Amniotic epithelial cell (primary cell): ENCODE results near the gene ADAT3.
"Not testable (repeated sequence)": the region's sequence is repeated elsewhere in the genome, so short reads cannot be mapped to it uniquely, and the experiment has no call there.

ENCODE experiments used
- DNase-seq: peaks from one replicate; pipeline ENCODE4 v3.0.0-alpha.2; 2010; ENCODE audit warnings: low read depth

The ADAT3 gene

DNA sequence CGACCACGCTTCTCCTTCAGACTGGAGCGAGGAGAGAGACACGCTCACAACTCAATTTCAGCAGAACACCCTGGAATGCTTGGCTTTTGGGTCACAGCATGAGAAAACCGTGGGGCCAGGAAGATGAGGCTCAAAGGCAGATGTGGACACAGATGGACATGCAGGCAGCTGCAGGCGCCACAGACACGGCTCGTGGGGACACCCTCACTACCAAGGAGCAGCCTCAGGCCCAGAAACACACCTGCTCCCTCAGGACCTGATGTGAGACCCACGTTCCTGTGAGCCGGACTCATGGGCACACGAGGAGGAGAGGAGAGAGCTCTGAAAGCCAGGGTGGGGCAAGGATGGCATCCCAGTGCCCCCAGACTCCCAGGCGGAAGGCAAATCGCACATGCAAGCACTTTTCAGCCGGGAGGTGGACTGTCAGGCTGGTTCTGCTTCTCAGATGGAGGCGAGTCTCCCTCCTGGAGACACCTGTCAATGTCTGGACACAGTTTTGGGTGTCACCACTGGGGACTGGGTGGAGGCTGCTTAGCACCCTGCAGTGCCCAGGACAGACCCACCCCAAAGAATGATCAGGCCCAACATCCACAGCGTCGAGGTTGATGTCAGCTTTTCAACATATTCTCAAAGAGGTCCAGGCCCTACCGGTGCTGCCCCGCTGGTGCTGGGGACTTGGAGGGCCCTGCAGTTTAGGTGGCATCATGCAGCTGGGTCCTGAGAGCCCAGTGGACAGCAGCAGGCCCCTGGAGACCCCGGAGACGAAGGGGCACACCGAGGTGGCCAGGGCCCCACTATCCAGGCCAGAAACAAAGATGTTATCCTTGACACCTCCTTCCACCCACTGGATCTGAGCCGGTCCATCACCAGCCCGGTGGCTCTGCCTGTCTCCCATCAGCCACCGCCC lies 22.2 kb upstream of the ADAT3 start:
- DNase-seq = no peak

DNA sequence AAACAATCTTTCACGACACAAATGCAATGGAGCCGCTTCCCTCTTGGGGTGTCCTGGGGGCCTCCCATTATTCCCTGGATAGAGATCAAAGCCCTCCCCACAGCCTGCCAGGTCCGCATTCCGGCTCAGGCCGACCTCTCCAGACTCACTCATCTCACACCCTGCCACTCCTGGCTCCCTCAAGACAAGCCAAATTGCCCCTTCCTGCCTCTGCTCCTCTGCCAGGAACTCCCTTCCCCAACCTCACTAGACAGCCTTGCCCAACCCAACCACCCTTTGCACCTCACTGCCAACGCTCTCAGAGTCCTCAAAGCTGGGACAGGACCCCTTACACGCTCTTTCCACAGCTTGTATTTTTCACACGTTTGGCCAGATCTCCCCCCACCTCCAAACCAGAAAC lies 21.4 kb upstream of the ADAT3 start:
- no peak for DNase-seq

DNA sequence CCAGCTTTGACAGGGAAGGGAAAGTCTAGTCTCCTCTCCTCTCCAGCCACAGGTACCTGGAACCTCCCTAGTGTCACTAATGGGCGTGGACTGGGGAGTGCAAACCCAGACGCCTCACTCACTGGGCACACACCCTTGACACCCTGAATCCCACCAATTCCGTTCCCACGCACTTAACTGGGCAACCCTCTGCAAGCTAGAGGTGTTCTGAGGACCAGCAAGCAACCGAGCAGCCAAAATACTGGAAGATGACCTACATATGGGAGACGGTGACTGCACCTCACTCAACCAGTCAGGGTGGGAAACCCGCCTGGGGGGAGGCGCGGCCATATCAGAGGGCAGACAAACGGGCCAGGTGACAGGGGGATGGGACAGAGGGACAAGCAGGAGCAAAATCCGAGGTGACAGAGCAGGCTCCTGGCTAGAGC lies 20.9 kb upstream of the ADAT3 start:
- DNase-seq = no peak

DNA sequence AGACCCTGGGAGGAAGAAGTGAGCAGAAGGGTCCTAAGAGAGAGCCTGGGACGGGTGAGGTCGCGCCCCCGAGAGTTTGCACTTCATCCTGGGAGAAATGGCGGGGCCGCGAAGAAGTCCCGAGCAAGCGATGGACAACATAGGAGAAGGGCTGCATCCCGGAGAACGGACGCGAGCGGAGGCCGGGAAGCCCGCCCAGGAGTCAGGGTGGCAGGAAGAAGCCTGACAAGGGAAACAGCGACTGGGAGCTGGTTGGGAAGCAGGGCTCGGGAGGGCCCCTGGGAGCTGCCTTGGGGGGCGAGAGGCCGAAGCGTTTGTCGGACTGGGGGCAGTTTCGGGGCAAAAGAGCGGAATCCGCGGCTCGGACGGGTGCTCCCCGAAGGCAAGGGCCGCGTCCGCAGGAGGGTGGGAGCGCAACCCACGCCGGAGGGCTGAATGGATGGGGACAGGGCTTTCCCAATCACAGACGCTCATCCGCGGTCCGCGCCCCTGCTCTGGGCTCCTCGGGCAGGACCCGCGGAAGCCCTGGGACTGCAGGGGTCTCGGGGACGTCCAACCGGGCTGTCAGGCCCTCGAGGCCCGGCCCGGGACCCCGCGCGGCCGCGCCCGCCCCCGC lies 20.4 kb upstream of the ADAT3 start:
- no peak for DNase-seq

DNA sequence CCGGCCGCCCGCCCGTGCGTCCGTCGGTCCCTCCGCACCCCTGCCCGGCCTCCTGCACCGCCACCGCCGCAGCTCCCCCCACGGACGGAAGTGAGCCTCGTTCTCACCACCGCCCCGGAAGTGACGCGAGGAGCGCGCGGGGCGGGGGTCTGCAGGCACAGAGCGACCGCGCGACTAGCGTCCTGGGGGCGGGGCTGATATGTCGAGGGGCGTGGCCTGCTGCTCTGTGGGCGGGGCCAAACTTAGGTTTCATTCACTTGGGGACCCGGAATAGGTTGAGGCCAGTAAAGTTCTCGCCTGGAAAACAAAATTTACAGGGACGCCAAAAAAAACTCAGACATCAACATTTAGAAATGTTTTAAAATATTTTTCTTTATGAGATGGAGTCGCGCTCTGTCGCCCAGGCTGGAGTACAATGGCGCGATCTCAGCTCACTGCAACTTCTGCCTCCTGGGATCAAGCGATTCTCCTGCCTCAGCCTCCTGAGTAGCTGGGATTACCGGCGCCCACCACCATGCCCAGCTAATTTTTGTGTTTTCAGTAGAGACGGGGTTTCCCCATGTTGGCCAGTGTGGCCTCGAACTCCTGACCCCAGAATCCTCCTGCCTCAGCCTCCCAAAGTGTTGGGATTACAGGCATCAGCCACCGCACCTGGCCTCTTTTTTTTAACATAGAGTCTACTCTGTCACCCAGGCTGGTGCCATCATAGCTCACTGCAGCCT lies 19.6 kb upstream of the ADAT3 start, which contains the start of gene ABHD17A:
ABHD17A (minus strand) TSS at position 99 of the 722 bp plus-strand sequence. CDS start 3,930 bp downstream, outside the sequence.
- peak; percentile 85 for DNase-seq

DNA sequence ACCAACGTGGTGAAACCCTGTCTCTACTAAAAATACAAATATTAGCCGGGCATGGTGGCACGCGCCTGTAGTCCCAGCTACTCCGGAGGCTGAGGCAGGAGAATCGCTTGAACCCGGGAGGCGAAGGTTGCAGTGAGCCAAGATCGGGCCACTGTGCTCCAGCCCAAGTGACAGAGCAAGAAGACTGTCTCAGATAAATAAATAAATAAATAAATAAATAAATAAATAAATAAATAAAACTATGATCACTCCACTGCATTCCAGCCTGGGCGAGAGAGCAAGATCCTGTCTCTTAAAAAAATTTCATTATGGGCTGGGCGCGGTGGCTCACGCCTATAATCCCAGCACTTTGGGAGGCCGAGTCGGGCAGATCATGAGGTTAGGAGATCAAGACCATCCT lies 18.8 kb upstream of the ADAT3 start:
- not testable (repeated sequence) for DNase-seq

DNA sequence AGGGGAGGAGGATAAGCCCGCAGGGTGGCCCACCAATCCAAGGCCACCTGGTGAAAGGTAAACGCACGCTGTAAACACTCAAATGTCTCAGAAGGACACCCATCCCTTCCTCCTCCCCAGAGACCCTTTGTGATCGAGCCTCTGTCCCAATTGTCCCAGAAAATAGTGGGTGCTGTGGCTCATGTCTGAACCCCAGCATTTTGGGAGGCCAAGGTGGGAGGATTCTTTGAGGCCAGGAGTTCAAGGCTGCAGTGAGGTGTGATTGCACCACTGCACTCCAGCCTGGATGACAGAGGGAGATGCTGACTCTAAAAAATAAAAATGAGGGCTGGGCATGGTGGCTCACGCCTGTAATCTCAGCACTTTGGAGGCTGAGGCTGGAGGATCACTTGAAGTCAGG lies 16.8 kb upstream of the ADAT3 start:
- no peak for DNase-seq

DNA sequence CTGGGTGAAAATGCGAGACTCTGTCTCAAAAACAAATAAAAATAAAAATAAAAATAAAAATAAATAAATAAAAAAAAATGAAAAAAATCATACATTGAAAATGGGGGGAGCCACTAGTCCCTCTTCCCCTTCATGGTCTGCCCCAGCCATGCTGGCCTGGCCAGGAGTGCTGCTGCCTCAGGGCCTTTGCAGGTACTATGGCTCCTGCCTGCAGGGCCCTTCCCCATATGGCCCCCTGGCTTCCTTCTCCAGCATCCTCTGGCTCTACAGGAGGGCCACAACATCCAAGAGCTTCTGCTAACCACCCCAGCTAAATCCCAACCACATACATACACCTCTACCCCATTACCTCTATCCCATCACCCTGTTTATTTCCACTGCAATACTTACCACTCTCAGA lies 15.3 kb upstream of the ADAT3 start:
- DNase-seq = no peak

DNA sequence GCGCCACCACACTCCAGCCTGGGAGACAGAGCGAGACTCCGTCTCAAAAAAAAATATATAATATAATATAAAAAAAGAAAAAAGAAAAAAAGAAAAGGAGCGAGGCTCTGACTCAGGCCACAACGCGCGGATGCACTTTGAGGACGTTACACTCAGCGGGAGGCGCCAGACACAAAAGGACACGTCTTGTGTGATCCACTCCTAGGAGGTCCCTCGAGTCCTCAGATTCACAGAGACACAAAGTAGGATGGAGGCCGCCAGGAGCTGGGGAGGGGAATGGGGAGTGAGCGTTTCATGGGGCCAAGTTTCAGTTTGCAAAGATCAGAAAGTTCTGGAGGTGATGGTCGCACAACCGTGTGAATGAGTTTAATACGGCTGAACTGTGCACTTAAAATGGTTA lies 11.4 kb upstream of the ADAT3 start:
- DNase-seq = no peak

DNA sequence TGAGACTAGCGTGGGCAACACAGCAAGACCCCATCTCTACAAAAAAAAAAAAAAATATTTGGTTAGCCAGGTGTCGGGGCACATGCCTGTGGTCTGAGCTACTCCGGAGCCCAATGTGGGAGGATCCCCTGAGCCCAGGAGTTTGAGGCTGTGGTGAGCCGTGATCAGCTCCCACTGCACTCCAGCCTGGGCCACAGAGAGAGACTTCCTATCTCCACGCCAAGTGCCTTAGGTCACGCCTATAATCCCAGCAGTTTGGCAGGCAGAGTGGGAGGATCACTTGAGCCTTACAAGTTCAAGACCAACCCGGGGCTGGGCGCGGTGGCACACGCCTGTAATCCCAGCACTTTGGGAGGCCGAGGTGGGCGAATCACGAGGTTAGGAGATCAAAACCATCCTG lies 8.7 kb upstream of the ADAT3 start:
- DNase-seq = no peak

DNA sequence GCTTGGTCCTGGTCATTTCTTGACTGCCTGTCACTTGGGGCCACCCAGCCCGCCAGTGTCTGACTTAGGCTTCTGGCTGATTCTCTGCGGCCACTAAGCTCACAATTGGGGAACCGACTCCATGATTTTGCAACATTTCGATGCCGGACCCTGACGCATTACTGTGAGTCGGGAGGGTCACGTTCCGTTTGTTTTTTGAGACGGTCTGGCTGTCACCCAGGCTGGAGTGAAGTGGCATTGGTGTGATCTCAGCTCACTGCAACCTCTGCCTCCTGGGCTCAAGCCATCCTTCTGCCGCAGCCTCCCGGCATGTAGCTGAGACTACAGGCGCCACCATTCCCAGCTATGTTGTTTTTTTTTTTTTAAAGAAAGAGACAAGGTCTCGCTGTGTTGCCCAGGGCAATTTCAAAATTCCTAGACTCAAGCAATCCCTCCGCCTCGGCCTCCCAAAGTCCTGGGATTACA lies 3.2 kb upstream of the ADAT3 start:
- DNase-seq = no peak

DNA sequence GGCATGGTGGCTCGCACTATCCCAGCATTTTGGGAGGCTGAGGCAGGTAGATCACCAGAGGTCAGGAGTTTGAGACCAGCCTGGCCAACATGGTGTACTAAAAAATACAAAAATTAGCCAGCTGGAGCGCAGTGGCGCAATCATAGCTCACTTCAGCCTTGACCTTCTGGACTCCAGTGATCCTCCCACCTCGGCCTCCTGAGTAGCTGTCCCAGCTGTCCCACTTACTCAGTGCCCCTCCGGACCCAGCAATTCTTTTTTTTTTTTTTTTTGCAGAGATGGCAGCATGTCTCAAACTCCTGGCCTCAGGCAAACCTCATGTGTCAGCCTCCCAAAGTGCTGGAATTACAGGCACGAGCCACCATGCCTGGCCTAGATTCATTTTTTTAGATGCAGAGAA lies 2.3 kb upstream of the ADAT3 start:
- no peak for DNase-seq

DNA sequence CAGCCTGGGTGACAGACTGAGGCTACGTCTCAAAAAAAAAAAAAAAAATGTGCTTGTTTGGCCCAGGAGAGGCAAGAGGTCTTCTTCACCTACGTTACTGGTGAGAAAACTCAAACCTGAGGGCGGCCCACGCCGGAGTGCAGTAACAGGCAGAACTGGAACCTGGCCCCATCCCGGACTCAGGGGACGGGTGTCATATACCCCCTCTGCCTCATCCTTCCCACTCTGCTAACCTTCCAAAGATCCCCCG lies 414 bp upstream of the ADAT3 start:
- DNase-seq = no peak

DNA sequence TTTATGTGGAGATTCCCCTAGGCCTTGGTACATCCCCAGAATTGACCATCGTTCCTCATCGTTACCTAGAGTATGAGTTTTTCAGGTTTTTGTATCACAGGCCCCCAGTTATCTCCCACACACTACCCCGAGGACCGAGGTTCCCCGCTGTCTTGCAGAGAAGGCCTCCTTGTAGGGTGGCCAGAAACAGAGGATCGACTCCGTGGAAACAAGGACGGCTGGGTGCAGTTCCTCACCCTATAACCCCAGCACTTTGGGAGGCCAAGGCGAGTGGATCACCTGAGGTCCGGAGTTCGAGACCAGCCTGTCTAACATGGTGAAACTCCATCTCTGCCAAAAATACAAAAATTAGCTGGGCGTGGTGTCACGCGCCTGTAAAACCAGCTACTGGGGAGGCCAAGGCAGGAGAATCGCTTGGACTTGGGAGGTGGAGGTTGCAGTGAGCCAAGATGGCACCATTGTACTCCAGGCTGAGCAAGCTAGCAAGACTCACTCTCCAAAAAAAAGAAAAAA lies 720 bp downstream of the ADAT3 start:
- DNase-seq = no peak

DNA sequence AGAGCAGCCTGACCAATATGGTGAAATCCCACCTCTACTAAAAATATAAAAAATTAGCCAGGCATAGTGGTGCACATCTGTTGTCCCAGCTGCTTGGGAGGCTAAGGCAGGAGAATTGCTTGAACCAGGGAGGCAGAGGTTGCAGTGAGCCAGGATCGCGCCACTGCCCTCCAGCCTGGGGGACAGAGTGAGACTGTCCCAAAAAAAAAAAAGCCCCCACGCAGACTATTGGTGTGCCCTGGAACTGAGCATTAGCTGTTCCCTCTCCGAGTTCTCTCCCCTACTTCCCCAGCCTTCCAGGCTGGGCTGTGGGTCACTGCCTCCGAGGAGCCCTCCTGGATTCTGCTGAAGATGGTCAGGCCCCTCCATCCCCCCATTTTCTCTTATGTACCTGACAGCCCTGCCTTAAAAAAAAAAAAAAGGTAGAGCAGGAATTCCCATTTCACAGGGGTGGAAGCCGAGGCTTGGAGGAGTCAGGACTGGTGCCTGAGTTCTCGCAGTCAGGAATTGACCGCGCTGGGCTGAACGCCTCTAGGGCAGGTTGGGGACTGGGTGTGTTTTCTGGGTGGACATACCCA lies 1.9 kb downstream of the ADAT3 start:
- no peak for DNase-seq

DNA sequence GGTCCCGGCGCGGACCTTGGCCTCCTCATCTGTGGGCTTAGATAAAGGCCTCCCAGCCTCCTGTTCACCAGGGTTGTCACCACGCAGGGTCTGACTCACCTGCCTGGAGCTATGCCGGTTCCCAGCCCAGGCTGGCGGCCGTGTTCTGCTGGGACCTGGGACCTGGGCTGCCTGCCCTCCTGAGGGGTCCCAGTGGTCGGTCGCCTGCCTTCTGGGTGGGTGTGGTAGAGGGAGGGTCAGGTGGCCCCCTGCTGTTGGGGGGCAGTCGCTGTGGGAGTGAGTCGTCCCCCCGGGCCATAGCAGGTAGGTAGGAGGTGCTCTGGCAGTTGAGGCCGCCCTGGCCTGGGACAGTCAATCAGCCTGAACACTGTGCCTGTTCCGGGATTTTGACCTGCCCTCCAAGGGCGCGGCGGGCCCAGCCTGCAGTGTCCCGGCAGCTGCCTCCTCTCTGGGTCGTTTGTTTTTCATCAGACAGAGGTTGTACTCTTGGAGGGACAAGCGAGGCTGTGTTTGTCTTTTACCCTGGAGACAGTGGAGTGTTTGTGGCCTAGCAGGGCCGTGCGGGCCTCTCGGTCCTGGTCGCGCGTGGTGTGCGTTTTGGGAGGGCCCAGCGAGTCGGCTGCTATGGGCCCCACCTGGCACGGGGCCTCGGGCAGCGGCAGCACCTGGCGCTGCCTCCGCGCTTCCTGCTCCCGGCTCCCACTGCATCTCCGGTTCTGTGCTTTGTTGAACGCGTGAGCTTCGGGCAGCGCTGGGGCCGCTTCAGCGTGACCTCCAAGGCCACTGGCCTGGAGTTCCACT lies 2.6 kb downstream of the ADAT3 start:
- DNase-seq = no peak

DNA sequence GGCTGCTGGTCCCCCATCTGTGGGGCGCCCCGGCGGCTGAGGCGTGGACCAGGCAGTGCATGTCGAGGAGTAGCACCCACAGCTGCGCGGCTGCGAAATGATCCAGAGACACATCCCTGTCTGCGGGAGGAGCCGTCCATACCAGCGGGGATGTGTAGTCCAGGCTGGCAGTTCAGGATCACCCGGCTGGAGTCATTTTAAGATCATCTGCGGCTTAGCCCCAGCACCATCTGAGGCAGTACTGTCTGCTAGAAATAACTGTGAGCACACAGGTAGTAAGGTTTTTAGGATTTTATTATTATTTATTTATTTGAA lies 3.1 kb downstream of the ADAT3 start:
- no peak for DNase-seq

DNA sequence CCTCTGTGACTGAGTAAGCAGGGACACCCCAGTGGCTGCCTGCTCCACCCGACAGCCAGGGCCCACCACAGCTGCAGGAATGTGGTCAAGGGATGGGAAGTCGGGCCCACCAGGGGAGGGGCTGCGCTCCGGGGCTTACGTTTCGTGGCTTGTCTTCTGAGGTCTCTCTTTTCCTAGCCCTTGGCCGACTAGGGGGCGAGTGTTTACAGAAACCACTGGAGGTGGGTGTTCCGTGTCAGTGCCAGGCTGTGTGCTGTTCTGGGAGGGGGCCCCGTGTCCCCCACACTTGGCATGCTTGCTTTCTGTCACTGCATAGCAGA lies 4.5 kb downstream of the ADAT3 start:
- no peak for DNase-seq

DNA sequence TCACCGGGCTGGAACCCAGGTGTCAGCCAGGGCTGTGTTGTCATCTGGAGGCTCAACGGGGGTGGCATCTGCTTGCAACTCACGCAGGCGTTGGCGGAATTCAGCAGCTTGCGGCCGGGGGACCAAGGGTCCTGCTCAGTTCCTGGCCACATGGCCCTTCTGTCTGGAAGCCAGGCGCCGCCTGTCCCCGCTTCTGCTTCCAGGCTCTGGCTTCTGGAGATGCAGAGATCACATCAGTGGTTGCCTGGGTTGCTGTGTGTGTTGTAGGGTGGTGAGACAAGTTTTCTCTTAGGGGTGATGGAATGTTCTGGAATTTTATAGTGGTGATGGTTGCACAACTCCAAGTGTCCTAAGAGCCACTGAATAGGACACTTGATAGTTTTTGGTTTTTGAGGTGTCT lies 5.0 kb downstream of the ADAT3 start:
- peak; percentile 50 for DNase-seq

DNA sequence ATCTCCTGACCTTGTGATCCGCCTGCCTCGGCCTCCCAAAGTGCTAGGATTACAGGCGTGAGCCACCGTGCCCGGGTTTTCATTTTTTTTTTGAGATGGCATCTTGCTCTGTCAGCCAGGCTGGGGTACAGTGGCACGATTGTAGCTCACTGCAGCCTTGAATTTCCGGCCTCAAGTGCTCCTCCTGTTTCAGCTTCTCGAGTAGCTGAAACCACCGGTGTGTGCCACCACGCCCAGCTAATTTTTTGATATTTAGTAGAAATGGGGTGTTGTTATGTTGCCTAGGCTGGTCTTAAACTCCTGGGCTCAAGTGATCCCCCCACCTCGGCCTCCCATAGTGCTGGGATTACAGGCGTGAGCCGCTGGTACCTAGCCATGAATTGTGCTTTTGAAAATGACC lies 5.9 kb downstream of the ADAT3 start:
- DNase-seq = no peak

DNA sequence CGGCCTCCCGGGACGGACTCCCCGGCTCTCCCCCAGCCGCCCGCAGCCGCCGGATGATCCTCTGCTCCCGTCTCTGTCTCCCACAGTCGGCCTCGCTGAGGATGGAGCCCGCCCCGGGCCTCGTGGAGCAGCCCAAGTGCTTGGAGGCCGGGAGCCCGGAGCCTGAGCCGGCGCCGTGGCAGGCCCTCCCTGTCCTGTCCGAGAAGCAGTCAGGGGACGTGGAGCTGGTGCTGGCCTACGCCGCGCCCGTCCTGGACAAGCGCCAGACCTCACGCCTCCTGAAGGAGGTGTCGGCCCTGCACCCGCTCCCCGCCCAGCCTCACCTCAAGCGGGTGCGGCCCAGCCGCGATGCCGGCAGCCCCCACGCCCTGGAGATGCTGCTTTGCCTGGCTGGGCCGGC lies 6.8 kb downstream of the ADAT3 start:
- no peak for DNase-seq
